AG04450 (cell line): Measurements from ENCODE around the gene C8G. TPM values are rescaled to one million over a fixed set of nuclear protein-coding genes. Genes with fewer than 3 reads are reported as not detected.

ENCODE experiments used
- CTCF ChIA-PET: fragments of 300-600, 350-600 bp; formaldehyde crosslinking; extraction: SDS; loops from one replicate; lab custom pipeline; 2022; ENCODE audit warnings: antibody characterized with exemption, inconsistent platforms; lab: Charles Lee
- POLR2A ChIA-PET: fragments of 350-600 bp; formaldehyde crosslinking; extraction: SDS; loops from one replicate; lab custom pipeline; 2021; ENCODE audit warnings: antibody characterized with exemption, inconsistent platforms; lab: Yijun Ruan, JAX
- DNase-seq: peaks from one replicate; pipeline ENCODE4 v3.0.0-alpha.2; 2011; ENCODE audit warnings: low read depth, low spot score
- H3K27ac ChIP-seq: one replicate; pipeline ENCODE4 v1.5.1; 2012; ENCODE audit warnings: low read depth, low read length, control low read depth
- H3K27me3 ChIP-seq: one replicate; pipeline ENCODE4 v1.6.0; 2012; ENCODE audit warnings: low read length; ENCODE audit not compliant: control insufficient read depth, insufficient read depth
- H3K4me3 ChIP-seq: 2 replicates; pipeline ENCODE4 v1.5.1; 2011; ENCODE audit warnings: mild to moderate bottlenecking, low read depth, low read length, control low read depth
- H3K9me3 ChIP-seq: 2 replicates; pipeline ENCODE4 v1.5.1; 2012; ENCODE audit warnings: low read length; ENCODE audit not compliant: control insufficient read depth, insufficient read depth
- CTCF ChIP-seq: IDR thresholded peaks from 2 replicates; pipeline ENCODE4 v1.5.1; 2011; ENCODE audit warnings: low read depth, low read length, control low read depth, inconsistent platforms
- polyA minus RNA-seq: library from RNA; depleted of rRNA, polyadenylated mRNA; stranded (reverse); fragments of >200 nt; gene quantifications from 2 replicates; pipeline ENCODE4 v1.2.3, GENCODE V29; 2011; rRNA and poly(A)+ RNA removed
- polyA plus RNA-seq: library from polyadenylated mRNA; depleted of rRNA; stranded (reverse); fragments of >200 nt; gene quantifications from 2 replicates; pipeline ENCODE4 v1.2.3, GENCODE V29; 2011; rRNA removed

The C8G gene
- polyA plus RNA-seq (0.41 TPM in 1 of 2 replicates, not detected in the other), polyA minus RNA-seq (not detected in 2 replicates)

GRCh38 chr9:136944519-136945332 lies at the start of gene C8G, which contains the start of gene FBXW5:
Gene C8G (plus strand): TSS chr9:136945243. CDS start chr9:136945321, 78 bp downstream.
Gene FBXW5 (minus strand): TSS chr9:136944738. CDS start chr9:136944083, 655 bp downstream.
- peak; percentile 86 for TF ChIP-seq CTCF
- Histone ChIP-seq H3K27ac (peak within 1 kb of the TSS; percentile 61), H3K4me3 (peak within 1 kb of the TSS; percentile 78), H3K27me3 (no peaks in the 10 kb centered on the region), H3K9me3 (peaks cover 16% of the 10 kb centered on the region; the same call in 1 of the 2 replicates)
- peak; percentile 74 for DNase-seq
- ChIA-PET POLR2A (interaction anchor here (1.0 kb wide), 1 partner anchor 63 kb away, joined by 3 read pairs; no protein-coding TSS in a partner anchor), CTCF (interaction anchor here (0.5 to 4.0 kb wide), 5 partner anchors 35 to 265 kb away, joined by 3 to 105 read pairs (median 3); partner anchors contain the start of gene TRAF2)

GRCh38 chr9:136896027-136896426 lies 49.0 kb upstream of the C8G start:
- DNase-seq = no peak
- H3K27ac ChIP-seq = no peak overlapping the region
- H3K9me3 ChIP-seq = no peaks in the 10 kb centered on the region
- CTCF ChIA-PET = no interaction called here
- no peak overlapping the region for H3K4me3 ChIP-seq
- no peaks in the 10 kb centered on the region for H3K27me3 ChIP-seq
- POLR2A ChIA-PET = no interaction called here
- TF ChIP-seq CTCF = no peak

GRCh38 chr9:136898483-136899100 lies 46.5 kb upstream of the C8G start:
- TF ChIP-seq CTCF = no peak
- CTCF ChIA-PET = no interaction called here
- Histone ChIP-seq H3K27ac (no peak overlapping the region), H3K27me3 (no peaks in the 10 kb centered on the region), H3K4me3 (no peak overlapping the region), H3K9me3 (no peaks in the 10 kb centered on the region; the same call in 1 of the 2 replicates)
- POLR2A ChIA-PET = no interaction called here
- DNase-seq = no peak

- ChIA-PET POLR2A (no interaction called here), CTCF (no interaction called here)
- Histone ChIP-seq H3K4me3 (no peak overlapping the region), H3K27me3 (no peaks in the 10 kb centered on the region), H3K27ac (no peak overlapping the region), H3K9me3 (no peaks in the 10 kb centered on the region; the same call in 1 of the 2 replicates)
- no peak for DNase-seq
- TF ChIP-seq CTCF = no peak
Measured at GRCh38 chr9:136899196-136899595, 45.8 kb upstream of the C8G start.
